HUES64 (cell line): ENCODE results near the gene PPP3R1. TPM values are rescaled to one million over a fixed set of nuclear protein-coding genes. Genes with fewer than 3 reads are reported as not detected.

Source experiments
- H3K27ac ChIP-seq: 2 replicates; pipeline ENCODE4 v1.7.0; 2013; ENCODE audit warnings: low read depth, low read length, inconsistent platforms
- H3K27me3 ChIP-seq: 2 replicates; pipeline ENCODE4 v1.6.1; 2013; ENCODE audit warnings: mild to moderate bottlenecking, low read length; ENCODE audit not compliant: insufficient read depth
- H3K36me3 ChIP-seq: 2 replicates; pipeline ENCODE4 v1.6.1; 2013; ENCODE audit warnings: mild to moderate bottlenecking, low read length; ENCODE audit not compliant: insufficient read depth
- H3K4me1 ChIP-seq: 2 replicates; pipeline ENCODE4 v1.6.1; 2013; ENCODE audit warnings: mild to moderate bottlenecking, low read length, moderate library complexity; ENCODE audit not compliant: insufficient read depth
- H3K4me3 ChIP-seq: 2 replicates; pipeline ENCODE4 v1.5.1; 2013; ENCODE audit warnings: mild to moderate bottlenecking, low read length, moderate library complexity
- H3K9ac ChIP-seq: 2 replicates; pipeline ENCODE4 v1.6.1; 2013; ENCODE audit warnings: mild to moderate bottlenecking, low read depth, low read length
- H3K9me3 ChIP-seq: 2 replicates; pipeline ENCODE4 v1.6.1; 2013; ENCODE audit warnings: low read depth, low read length; ENCODE audit not compliant: insufficient read depth
- WGBS: fragments of 150-250, 120-280 bp; methylation state at CpG from one replicate; pipeline ENCODE4 v1.1.7; 2013; ENCODE audit warnings: missing lambda C conversion rate; 5-methylcytosine and 5-hydroxymethylcytosine counted together
- polyA plus RNA-seq, 2 experiments: library from polyadenylated mRNA; stranded (reverse); fragments of 50-300 nt; gene quantifications; one replicate each; pipeline ENCODE4 v1.2.3, GENCODE V29; 2013

PPP3R1 gene, protein sequence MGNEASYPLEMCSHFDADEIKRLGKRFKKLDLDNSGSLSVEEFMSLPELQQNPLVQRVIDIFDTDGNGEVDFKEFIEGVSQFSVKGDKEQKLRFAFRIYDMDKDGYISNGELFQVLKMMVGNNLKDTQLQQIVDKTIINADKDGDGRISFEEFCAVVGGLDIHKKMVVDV
- 52.1 TPM for polyA plus RNA-seq (2013, experiment 1 of 2)
- polyA plus RNA-seq (2013, experiment 2 of 2), result 50.8 TPM

- no peaks in the 10 kb centered on the region for H3K36me3 ChIP-seq
- peak within 1 kb of the TSS; percentile 93 for H3K9ac ChIP-seq
- WGBS, result 1% methylated on average over 79 of the region's 79 CpGs
- H3K27ac ChIP-seq, result peak within 1 kb of the TSS; percentile 94
- no peaks in the 10 kb centered on the region for H3K9me3 ChIP-seq
- peak within 1 kb of the TSS; percentile 86 for H3K4me3 ChIP-seq
- no peaks in the 10 kb centered on the region for H3K27me3 ChIP-seq
- H3K4me1 ChIP-seq, result peaks cover 46% of the 10 kb centered on the region
These were observed at the start of gene PPP3R1 for GRCh38 chr2:68252400-68253218. Gene PPP3R1 (minus strand): TSS chr2:68252532. CDS start chr2:68252127, 405 bp downstream.

DNA sequence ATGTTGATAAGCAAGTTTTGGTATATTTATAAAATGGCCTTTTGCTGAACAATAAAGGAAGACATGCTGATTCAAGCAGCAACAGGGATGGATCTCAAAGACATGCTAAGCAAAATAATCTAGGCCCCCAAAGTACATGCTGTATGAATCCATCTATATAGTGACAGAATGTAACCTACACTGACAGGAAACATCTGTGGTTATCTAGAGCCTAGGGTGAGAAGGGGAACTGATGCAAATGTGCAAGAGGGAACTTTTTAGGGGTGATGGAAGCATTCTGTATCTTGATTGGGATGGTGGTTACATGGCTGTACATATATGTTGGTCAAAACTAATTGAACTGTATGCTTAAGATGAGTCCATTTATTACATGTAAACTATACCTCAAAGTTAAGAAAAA, 43.2 kb upstream of the PPP3R1 start:
- Histone ChIP-seq H3K27me3 (no peaks in the 10 kb centered on the region), H3K27ac (no peak overlapping the region), H3K4me3 (no peak overlapping the region), H3K36me3 (no peaks in the 10 kb centered on the region), H3K9ac (no peak overlapping the region), H3K4me1 (no peaks in the 10 kb centered on the region), H3K9me3 (no peaks in the 10 kb centered on the region)

DNA sequence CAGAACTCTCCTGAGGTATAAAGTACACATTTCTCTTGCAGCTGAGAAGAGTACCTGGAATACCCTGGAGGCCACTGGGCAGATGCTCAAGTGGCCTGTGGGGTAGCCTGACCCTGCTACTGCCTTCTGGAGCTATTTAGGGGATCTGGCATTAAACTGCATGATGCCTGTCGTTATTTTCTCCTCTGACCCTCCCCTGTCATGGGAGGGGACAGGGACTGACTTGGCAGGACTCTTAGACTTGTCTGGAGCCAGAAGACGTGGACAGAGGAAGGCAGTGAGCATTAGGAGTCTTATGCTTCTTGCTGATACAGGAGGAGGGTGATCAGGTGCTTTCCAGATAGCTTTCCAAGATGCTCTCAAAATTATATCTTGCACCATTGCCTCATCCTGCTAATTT, 42.6 kb upstream of the PPP3R1 start:
- no peaks in the 10 kb centered on the region for H3K27me3 ChIP-seq
- 66% methylated on average over 2 of the region's 2 CpGs for WGBS
- H3K4me1 ChIP-seq, result no peaks in the 10 kb centered on the region
- no peak overlapping the region for H3K27ac ChIP-seq
- H3K9ac ChIP-seq, result no peak overlapping the region
- no peak overlapping the region for H3K4me3 ChIP-seq
- no peaks in the 10 kb centered on the region for H3K36me3 ChIP-seq
- no peaks in the 10 kb centered on the region for H3K9me3 ChIP-seq

GRCh38 chr2:68294187-68294586, 41.9 kb upstream of the PPP3R1 start:
- H3K9ac ChIP-seq, result no peak overlapping the region
- 80% methylated on average over 1 of the region's 3 CpGs for WGBS
- no peak overlapping the region for H3K4me3 ChIP-seq
- no peaks in the 10 kb centered on the region for H3K9me3 ChIP-seq
- H3K27me3 ChIP-seq, result no peaks in the 10 kb centered on the region
- H3K36me3 ChIP-seq, result no peaks in the 10 kb centered on the region
- H3K27ac ChIP-seq, result no peak overlapping the region
- no peaks in the 10 kb centered on the region for H3K4me1 ChIP-seq

GRCh38 chr2:68293755-68294154, 41.4 kb upstream of the PPP3R1 start:
- H3K4me3 ChIP-seq, result no peak overlapping the region
- no peaks in the 10 kb centered on the region for H3K27me3 ChIP-seq
- no peaks in the 10 kb centered on the region for H3K4me1 ChIP-seq
- no peak overlapping the region for H3K27ac ChIP-seq
- WGBS, result 94% methylated on average over 6 of the region's 6 CpGs
- no peak overlapping the region for H3K9ac ChIP-seq
- no peaks in the 10 kb centered on the region for H3K9me3 ChIP-seq
- no peaks in the 10 kb centered on the region for H3K36me3 ChIP-seq

DNA sequence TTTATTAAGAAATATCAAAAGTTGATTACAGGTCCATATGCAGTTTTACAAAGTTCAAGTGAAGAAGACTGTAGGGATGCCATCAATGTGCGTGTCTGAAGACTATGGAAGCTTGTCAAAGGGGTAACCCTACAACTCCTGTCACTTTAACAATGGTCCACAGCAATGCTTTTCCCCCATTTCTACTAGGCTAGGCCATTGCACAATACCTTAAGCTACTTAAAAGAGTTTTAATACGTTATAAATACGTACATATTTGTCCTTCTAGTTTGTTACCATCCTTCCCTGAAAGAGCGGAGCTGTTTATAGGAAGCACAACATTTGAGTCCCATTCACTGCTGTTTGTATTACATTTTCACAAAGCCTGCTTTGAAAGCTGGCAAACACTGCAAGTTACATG, 40.7 kb upstream of the PPP3R1 start:
- H3K4me1 ChIP-seq, result no peaks in the 10 kb centered on the region
- 96% methylated on average over 4 of the region's 4 CpGs for WGBS
- H3K36me3 ChIP-seq, result no peaks in the 10 kb centered on the region

DNA sequence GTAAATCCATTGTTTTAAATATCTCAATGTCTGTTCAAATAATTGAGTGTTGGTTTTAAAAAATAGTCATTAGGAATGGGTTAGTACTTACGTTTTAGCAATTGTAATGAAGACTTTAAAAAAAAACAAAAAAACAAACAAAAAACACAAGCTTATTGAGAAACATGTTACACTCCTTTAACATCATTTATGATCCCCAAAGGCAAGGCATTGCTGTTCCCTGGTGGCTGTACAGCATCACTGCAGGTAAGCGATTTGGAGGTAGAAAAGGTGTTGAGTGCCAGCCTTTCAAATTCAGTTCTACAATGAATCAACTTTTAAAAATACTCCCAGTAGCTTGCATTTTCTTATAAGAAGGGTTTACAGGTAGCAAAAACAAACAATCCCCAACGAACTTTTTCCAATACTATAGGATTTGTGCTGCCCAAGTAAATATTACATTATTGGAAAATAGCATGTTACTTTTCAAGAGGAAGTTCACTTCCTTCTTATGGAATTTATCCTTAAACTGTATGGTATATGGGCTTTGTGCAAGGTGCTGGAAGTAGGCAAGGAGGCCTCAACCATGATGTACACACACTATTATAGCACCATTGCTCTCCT, 39.9 kb upstream of the PPP3R1 start:
- Histone ChIP-seq H3K9ac (no peak overlapping the region), H3K9me3 (no peaks in the 10 kb centered on the region), H3K4me1 (no peaks in the 10 kb centered on the region), H3K36me3 (no peaks in the 10 kb centered on the region), H3K4me3 (no peak overlapping the region), H3K27me3 (no peaks in the 10 kb centered on the region), H3K27ac (no peak overlapping the region)
- WGBS, result 38% methylated on average over 1 of the region's 3 CpGs

More for the DNA sequence above, 40.7 kb upstream of the PPP3R1 start:
- no peak overlapping the region for H3K27ac ChIP-seq
- no peak overlapping the region for H3K4me3 ChIP-seq
- H3K27me3 ChIP-seq, result no peaks in the 10 kb centered on the region
- H3K9ac ChIP-seq, result no peak overlapping the region
- no peaks in the 10 kb centered on the region for H3K9me3 ChIP-seq

DNA sequence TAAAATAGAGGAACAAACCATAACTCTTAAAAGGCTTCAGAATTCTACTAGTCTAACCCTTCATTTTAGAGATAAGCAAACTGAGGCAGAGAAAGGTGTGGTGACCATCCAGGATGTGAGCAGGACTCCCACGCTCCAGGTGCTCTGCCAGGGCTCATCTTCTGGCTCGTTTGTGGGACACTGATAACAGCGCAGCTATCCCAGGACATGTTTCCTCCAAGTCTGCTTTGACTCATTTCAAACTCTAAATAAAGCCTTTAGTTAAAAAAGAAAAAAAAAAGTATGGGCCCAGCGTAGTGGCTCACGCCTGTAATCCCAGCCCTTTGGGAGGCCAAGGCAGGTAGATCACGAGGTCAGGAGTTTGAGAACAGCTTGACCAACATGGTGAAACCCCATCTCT, 39.0 kb upstream of the PPP3R1 start:
- no peak overlapping the region for H3K4me3 ChIP-seq
- no peaks in the 10 kb centered on the region for H3K36me3 ChIP-seq
- H3K27me3 ChIP-seq, result no peaks in the 10 kb centered on the region
- 84% methylated on average over 6 of the region's 6 CpGs for WGBS
- H3K27ac ChIP-seq, result no peak overlapping the region
- H3K9me3 ChIP-seq, result no peaks in the 10 kb centered on the region
- H3K4me1 ChIP-seq, result no peaks in the 10 kb centered on the region
- H3K9ac ChIP-seq, result no peak overlapping the region

GRCh38 chr2:68290901-68291300, 38.6 kb upstream of the PPP3R1 start:
- no peak overlapping the region for H3K27ac ChIP-seq
- no peaks in the 10 kb centered on the region for H3K4me1 ChIP-seq
- no peaks in the 10 kb centered on the region for H3K9me3 ChIP-seq
- 84% methylated on average over 5 of the region's 5 CpGs for WGBS
- H3K9ac ChIP-seq, result no peak overlapping the region
- no peak overlapping the region for H3K4me3 ChIP-seq
- H3K36me3 ChIP-seq, result no peaks in the 10 kb centered on the region
- no peaks in the 10 kb centered on the region for H3K27me3 ChIP-seq

- Histone ChIP-seq H3K27ac (no peak overlapping the region), H3K27me3 (no peaks in the 10 kb centered on the region), H3K9me3 (no peaks in the 10 kb centered on the region), H3K4me1 (no peaks in the 10 kb centered on the region), H3K9ac (no peak overlapping the region), H3K4me3 (no peak overlapping the region), H3K36me3 (no peaks in the 10 kb centered on the region)
- WGBS, result 79% methylated on average over 10 of the region's 10 CpGs
These were observed 35.5 kb upstream of the PPP3R1 start for GRCh38 chr2:68287580-68288441.

DNA sequence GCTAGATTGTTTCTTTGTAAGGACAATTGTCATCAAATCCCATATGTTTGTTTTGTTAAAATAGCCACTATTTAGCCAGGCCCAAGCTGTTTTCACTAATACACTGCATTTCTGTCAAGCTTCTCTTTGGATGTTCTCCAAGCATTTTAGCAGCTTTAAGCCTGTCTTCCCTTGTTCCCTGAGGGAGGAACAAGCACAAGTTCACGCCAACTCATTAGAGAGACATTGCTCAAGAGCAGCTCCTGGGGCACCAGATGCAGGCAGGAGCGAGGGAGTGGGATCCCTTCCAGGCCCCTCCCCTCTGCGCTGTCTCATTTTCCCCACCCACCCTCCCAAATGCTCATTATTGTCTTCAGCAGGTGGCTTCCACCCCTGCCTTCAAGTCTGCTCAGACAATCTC, 32.6 kb upstream of the PPP3R1 start:
- Histone ChIP-seq H3K9ac (no peak overlapping the region), H3K36me3 (no peaks in the 10 kb centered on the region), H3K4me1 (no peaks in the 10 kb centered on the region), H3K4me3 (no peak overlapping the region), H3K27ac (no peak overlapping the region), H3K27me3 (no peaks in the 10 kb centered on the region), H3K9me3 (no peaks in the 10 kb centered on the region)
- 90% methylated on average over 3 of the region's 3 CpGs for WGBS
